Neural progenitor cell (in vitro differentiated cells): Measurements from ENCODE around the gene ZNF8. TPM values are rescaled to one million over a fixed set of nuclear protein-coding genes. Genes with fewer than 3 reads are reported as not detected.
"Not testable (repeated sequence)": the region's sequence is repeated elsewhere in the genome, so short reads cannot be mapped to it uniquely, and the experiment has no call there.

Experiments
- DNase-seq: peaks from one replicate; pipeline ENCODE4 v3.0.0-alpha.2; 2016; ENCODE audit warnings: low spot score
- H2AFZ ChIP-seq: fragments of 200-600 bp; sonication (generic); replicated peaks from 2 replicates; pipeline ENCODE4 v1.6.1; 2016; ENCODE audit warnings: antibody characterized with exemption
- H3F3A ChIP-seq: fragments of 200-600 bp; sonication (generic); 2 replicates; pipeline ENCODE4 v1.6.1; 2016; ENCODE audit warnings: antibody characterized with exemption, low read depth
- H3K27ac ChIP-seq: fragments of 200-600 bp; sonication (generic); 2 replicates; pipeline ENCODE4 v1.5.1; 2016; ENCODE audit warnings: mild to moderate bottlenecking
- H3K27me3 ChIP-seq: fragments of 200-600 bp; sonication (generic); 2 replicates; pipeline ENCODE4 v1.6.1; 2016; ENCODE audit warnings: mild to moderate bottlenecking, moderate library complexity
- H3K36me3 ChIP-seq: fragments of 200-600 bp; sonication (generic); 2 replicates; pipeline ENCODE4 v1.5.1; 2016
- H3K4me1 ChIP-seq: fragments of 200-600 bp; sonication (generic); 2 replicates; pipeline ENCODE4 v1.6.1; 2016; ENCODE audit warnings: mixed run types
- H3K4me2 ChIP-seq: fragments of 200-600 bp; sonication (generic); 2 replicates; pipeline ENCODE4 v1.6.1; 2016
- H3K4me3 ChIP-seq: fragments of 200-600 bp; sonication (generic); 2 replicates; pipeline ENCODE4 v1.5.1; 2016
- H3K79me2 ChIP-seq: fragments of 200-600 bp; sonication (generic); 2 replicates; pipeline ENCODE4 v1.6.1; 2016; ENCODE audit warnings: low read depth
- H3K9ac ChIP-seq: fragments of 200-600 bp; sonication (generic); 2 replicates; pipeline ENCODE4 v1.6.1; 2016
- H3K9me3 ChIP-seq: fragments of 200-600 bp; sonication (generic); 2 replicates; pipeline ENCODE4 v1.5.1; 2016; ENCODE audit warnings: low read depth
- H4K20me1 ChIP-seq: fragments of 200-600 bp; sonication (generic); 2 replicates; pipeline ENCODE4 v1.6.1; 2016; ENCODE audit warnings: low read depth
- H3K27ac Mint-ChIP-seq: 3 replicates; pipeline ENCODE4 v1.8.0; 2021; ENCODE audit warnings: mixed read lengths
- H3K27me3 Mint-ChIP-seq: 2 replicates; pipeline ENCODE4 v1.8.0; 2022; ENCODE audit warnings: low read depth, mild to moderate bottlenecking, inconsistent platforms, moderate library complexity, mixed read lengths; ENCODE audit not compliant: insufficient read depth
- H3K36me3 Mint-ChIP-seq: 3 replicates; pipeline ENCODE4 v1.8.0; 2021; ENCODE audit warnings: mixed read lengths
- H3K4me1 Mint-ChIP-seq: 3 replicates; pipeline ENCODE4 v1.8.0; 2021; ENCODE audit warnings: mixed read lengths
- H3K4me3 Mint-ChIP-seq: 3 replicates; pipeline ENCODE4 v1.8.0; 2021; ENCODE audit warnings: mild to moderate bottlenecking, moderate library complexity, mixed read lengths
- H3K9me3 Mint-ChIP-seq: 3 replicates; pipeline ENCODE4 v1.8.0; 2020; ENCODE audit warnings: mixed read lengths
- EZH2 ChIP-seq: fragments of 200-600 bp; sonication (generic); IDR thresholded peaks from 2 replicates; pipeline ENCODE4 v1.6.1; 2017; ENCODE audit warnings: antibody characterized with exemption, mild to moderate bottlenecking, moderate library complexity
- EZH2phosphoT487 ChIP-seq: fragments of 200-600 bp; sonication (generic); IDR thresholded peaks from 2 replicates; pipeline ENCODE4 v1.6.1; 2017; ENCODE audit warnings: antibody characterized with exemption
- total RNA-seq: library from RNA; depleted of rRNA; stranded (reverse); fragments of >200 nt; gene quantifications from 2 replicates; pipeline ENCODE4 v1.2.3, GENCODE V29; 2015; ENCODE audit warnings: low replicate concordance
- TF ChIP-seq, protein P1 (sequence below): fragments of 200-600 bp; sonication (generic); IDR thresholded peaks from 2 replicates; pipeline ENCODE4 v1.5.1; 2017; ENCODE audit warnings: antibody characterized with exemption, mild to moderate bottlenecking

Gene ZNF8
- total RNA-seq, 1 donor from 2014 or later: 18.6 TPM

DNA sequence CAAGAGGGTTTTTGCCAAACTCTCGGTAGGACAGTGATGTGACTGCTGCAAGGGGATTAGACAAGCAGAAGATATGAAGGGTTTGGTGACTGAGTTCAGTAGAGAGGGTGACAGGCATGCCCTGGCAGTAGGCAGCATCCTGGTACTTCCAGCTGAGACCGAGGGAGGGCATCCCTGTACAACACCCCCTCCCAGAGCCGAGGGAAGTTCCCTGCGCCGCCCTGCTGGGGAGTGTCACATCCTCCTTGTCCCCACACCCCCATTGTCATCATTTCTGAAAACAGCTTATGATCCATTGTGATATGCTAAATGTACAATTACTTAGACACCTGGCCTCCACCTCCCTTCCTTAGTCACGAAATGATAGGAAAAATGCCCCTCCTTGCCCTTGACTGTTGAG, 35.4 kb upstream of the ZNF8 start:
- H3K4me1 ChIP-seq: no peaks in the 10 kb centered on the region
- H3K9ac ChIP-seq: no peak overlapping the region
- H3K27me3 ChIP-seq: no peaks in the 10 kb centered on the region
- peaks cover 6% of the 10 kb centered on the region for H3F3A ChIP-seq
- Mint-ChIP-seq H3K9me3 (peaks cover 94% of the 10 kb centered on the region), H3K27ac (no peak overlapping the region), H3K4me1 (no peaks in the 10 kb centered on the region), H3K27me3 (peaks cover 15% of the 10 kb centered on the region), H3K4me3 (no peak overlapping the region), H3K36me3 (peaks cover 80% of the 10 kb centered on the region)
- no peak overlapping the region for H2AFZ ChIP-seq
- peaks cover 43% of the 10 kb centered on the region for H3K36me3 ChIP-seq
- no peak for DNase-seq
- no peak overlapping the region for H3K4me3 ChIP-seq
- TF ChIP-seq EZH2 (no peak), EZH2phosphoT487 (no peak)
- TF ChIP-seq, protein P1, sequence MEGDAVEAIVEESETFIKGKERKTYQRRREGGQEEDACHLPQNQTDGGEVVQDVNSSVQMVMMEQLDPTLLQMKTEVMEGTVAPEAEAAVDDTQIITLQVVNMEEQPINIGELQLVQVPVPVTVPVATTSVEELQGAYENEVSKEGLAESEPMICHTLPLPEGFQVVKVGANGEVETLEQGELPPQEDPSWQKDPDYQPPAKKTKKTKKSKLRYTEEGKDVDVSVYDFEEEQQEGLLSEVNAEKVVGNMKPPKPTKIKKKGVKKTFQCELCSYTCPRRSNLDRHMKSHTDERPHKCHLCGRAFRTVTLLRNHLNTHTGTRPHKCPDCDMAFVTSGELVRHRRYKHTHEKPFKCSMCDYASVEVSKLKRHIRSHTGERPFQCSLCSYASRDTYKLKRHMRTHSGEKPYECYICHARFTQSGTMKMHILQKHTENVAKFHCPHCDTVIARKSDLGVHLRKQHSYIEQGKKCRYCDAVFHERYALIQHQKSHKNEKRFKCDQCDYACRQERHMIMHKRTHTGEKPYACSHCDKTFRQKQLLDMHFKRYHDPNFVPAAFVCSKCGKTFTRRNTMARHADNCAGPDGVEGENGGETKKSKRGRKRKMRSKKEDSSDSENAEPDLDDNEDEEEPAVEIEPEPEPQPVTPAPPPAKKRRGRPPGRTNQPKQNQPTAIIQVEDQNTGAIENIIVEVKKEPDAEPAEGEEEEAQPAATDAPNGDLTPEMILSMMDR: no peak
- H3K79me2 ChIP-seq: peaks cover 49% of the 10 kb centered on the region
- peaks cover 2% of the 10 kb centered on the region for H3K9me3 ChIP-seq
- H3K4me2 ChIP-seq: no peak overlapping the region
- no peak overlapping the region for H3K27ac ChIP-seq
- no peaks in the 10 kb centered on the region for H4K20me1 ChIP-seq

DNA sequence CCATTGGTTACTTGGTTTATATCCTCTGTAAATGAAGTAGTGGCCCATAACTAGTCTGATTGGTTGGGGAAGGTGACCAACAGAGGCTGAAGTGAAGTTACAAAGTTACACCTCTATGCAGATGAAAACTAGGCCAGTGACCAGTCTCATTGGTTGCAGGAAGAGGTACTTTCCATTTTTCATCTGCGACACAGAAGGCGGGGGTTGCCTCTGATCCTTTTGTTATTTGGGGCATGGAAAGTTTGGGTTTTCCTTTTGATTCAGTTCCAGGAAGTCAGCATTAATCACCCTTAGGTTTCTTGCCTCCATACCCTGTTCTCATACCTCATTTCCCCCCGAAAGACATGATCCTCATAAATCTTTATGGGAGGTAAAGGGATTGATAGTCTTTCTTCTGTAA, 29.9 kb upstream of the ZNF8 start:
- Mint-ChIP-seq H3K4me1 (no peaks in the 10 kb centered on the region), H3K27ac (no peak overlapping the region), H3K36me3 (peaks cover 83% of the 10 kb centered on the region), H3K4me3 (no peak overlapping the region), H3K9me3 (peaks cover 95% of the 10 kb centered on the region), H3K27me3 (peaks cover 14% of the 10 kb centered on the region)
- no peaks in the 10 kb centered on the region for H3K27me3 ChIP-seq
- H3K4me1 ChIP-seq: no peaks in the 10 kb centered on the region
- peaks cover 33% of the 10 kb centered on the region for H3F3A ChIP-seq
- no peaks in the 10 kb centered on the region for H4K20me1 ChIP-seq
- H3K9ac ChIP-seq: no peak overlapping the region
- TF ChIP-seq, protein P1: no peak
- TF ChIP-seq EZH2 (no peak), EZH2phosphoT487 (no peak)
- H3K4me2 ChIP-seq: no peak overlapping the region
- DNase-seq: no peak
- no peak overlapping the region for H3K4me3 ChIP-seq
- H2AFZ ChIP-seq: no peak overlapping the region
- H3K79me2 ChIP-seq: no peaks in the 10 kb centered on the region
- no peak overlapping the region for H3K27ac ChIP-seq
- H3K36me3 ChIP-seq: peaks cover 96% of the 10 kb centered on the region
- H3K9me3 ChIP-seq: peaks cover 51% of the 10 kb centered on the region

DNA sequence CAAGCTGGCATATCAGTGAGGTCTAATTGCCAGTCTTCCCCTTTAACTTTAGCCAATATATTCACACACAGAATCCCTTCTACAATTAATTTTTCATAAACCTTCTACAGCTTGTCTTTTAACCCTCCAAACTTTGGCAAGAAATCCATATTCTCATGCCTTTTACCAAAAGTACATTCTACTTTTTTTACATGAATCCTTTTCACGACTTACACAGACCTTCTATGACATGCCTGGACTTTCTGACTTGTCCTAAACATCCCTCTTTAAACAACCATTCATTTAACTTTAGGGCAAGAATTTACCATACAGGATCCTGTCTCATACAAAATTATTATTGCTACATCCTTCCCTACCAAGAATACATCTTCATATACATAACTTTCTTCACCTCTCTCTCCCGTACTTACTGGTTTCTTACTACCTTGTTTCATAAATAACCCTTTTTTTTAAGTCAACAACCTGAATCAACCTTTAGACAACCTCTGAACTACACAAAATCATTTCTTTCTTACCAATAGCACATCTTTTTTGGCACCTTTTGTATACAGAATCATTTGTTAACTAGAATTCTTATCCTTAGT, 26.6 kb upstream of the ZNF8 start:
- TF ChIP-seq EZH2phosphoT487 (no peak), EZH2 (no peak)
- TF ChIP-seq, protein P1: no peak
- peaks cover 78% of the 10 kb centered on the region for H3K36me3 Mint-ChIP-seq
- no peak overlapping the region for H3K4me3 Mint-ChIP-seq
- H3K4me2 ChIP-seq: no peak overlapping the region
- H3K27ac Mint-ChIP-seq: no peak overlapping the region
- H3F3A ChIP-seq: peaks cover 33% of the 10 kb centered on the region
- no peak overlapping the region for H3K9ac ChIP-seq
- no peaks in the 10 kb centered on the region for H3K4me1 ChIP-seq
- DNase-seq: peak; percentile 13
- H3K36me3 ChIP-seq: peaks cover 90% of the 10 kb centered on the region
- no peaks in the 10 kb centered on the region for H3K79me2 ChIP-seq
- H3K4me1 Mint-ChIP-seq: no peaks in the 10 kb centered on the region
- H3K4me3 ChIP-seq: peak overlapping the region; percentile 15
- H3K27me3 ChIP-seq: no peaks in the 10 kb centered on the region
- peaks cover 13% of the 10 kb centered on the region for H3K27me3 Mint-ChIP-seq
- H3K9me3 Mint-ChIP-seq: peaks cover 91% of the 10 kb centered on the region
- H3K9me3 ChIP-seq: peaks cover 68% of the 10 kb centered on the region
- H4K20me1 ChIP-seq: no peaks in the 10 kb centered on the region
- no peak overlapping the region for H3K27ac ChIP-seq
- H2AFZ ChIP-seq: no peak overlapping the region

DNA sequence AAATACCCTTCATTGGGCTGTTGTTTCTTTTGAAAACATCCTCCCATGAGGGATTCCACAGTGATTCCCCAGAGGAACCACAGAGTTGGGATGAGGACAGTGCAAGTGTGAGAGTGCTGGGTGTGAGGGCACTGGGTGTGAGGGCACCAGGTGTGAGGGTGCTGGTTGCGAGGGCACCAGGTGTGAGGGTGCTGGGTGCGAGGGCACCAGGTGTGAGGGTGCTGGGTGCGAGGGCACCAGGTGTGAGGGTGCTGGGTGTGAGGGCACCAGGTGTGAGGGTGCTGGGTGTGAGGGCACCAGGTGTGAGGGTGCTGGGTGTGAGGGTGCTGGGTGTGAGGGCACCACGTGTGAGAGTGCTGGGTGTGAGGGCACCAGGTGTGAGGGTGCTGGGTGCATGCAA, 20.5 kb upstream of the ZNF8 start:
- peaks cover 87% of the 10 kb centered on the region for H3K36me3 ChIP-seq

More for the DNA sequence above, 20.5 kb upstream of the ZNF8 start:
- not testable (repeated sequence) for H3K4me3 Mint-ChIP-seq, H4K20me1 ChIP-seq, H3K4me3 ChIP-seq, H3K27me3 ChIP-seq, H3K4me1 Mint-ChIP-seq, H2AFZ ChIP-seq, H3K79me2 ChIP-seq, H3K9ac ChIP-seq, H3K27ac Mint-ChIP-seq, H3K4me1 ChIP-seq, H3K4me2 ChIP-seq, H3K27ac ChIP-seq, DNase-seq
- peaks cover 13% of the 10 kb centered on the region for H3K27me3 Mint-ChIP-seq
- peaks cover 76% of the 10 kb centered on the region for H3K9me3 ChIP-seq
- H3K36me3 Mint-ChIP-seq: peaks cover 85% of the 10 kb centered on the region
- H3F3A ChIP-seq: peaks cover 39% of the 10 kb centered on the region
- H3K9me3 Mint-ChIP-seq: peaks cover 94% of the 10 kb centered on the region
